Endodermal cell (in vitro differentiated cells): Measurements from ENCODE around the gene MARCHF10. TPM values are rescaled to one million over a fixed set of nuclear protein-coding genes. Genes with fewer than 3 reads are reported as not detected.

Experiments
- DNase-seq: peaks from one replicate; pipeline ENCODE4 v3.0.0-alpha.2; 2017
- H3K27ac ChIP-seq: 2 replicates; pipeline ENCODE4 v1.5.1; 2013; ENCODE audit warnings: mild to moderate bottlenecking, low read depth, low read length, moderate library complexity
- H3K27me3 ChIP-seq: 2 replicates; pipeline ENCODE4 v1.6.1; 2013; ENCODE audit warnings: mild to moderate bottlenecking, low read length, moderate library complexity; ENCODE audit not compliant: insufficient read depth, control insufficient read depth, poor library complexity, severe bottlenecking
- H3K36me3 ChIP-seq: 2 replicates; pipeline ENCODE4 v1.7.0; 2013; ENCODE audit warnings: mild to moderate bottlenecking, low read length, moderate library complexity; ENCODE audit not compliant: control insufficient read depth, insufficient read depth
- H3K4me1 ChIP-seq: one replicate; pipeline ENCODE4 v1.7.0; 2013; ENCODE audit warnings: low read length; ENCODE audit not compliant: control insufficient read depth, insufficient read depth
- H3K4me3 ChIP-seq: 2 replicates; pipeline ENCODE4 v1.5.1; 2013; ENCODE audit warnings: mild to moderate bottlenecking, low read length, moderate library complexity
- H3K9ac ChIP-seq: 2 replicates; pipeline ENCODE4 v1.6.1; 2013; ENCODE audit warnings: mild to moderate bottlenecking, low read length, moderate library complexity; ENCODE audit not compliant: poor library complexity, severe bottlenecking; ENCODE audit errors: extremely low read depth
- H3K9me3 ChIP-seq: 2 replicates; pipeline ENCODE4 v1.6.1; 2013; ENCODE audit warnings: mild to moderate bottlenecking, low read length, moderate library complexity; ENCODE audit not compliant: control insufficient read depth
- H3K27ac Mint-ChIP-seq: 2 replicates; pipeline ENCODE4 v1.8.0; 2020; ENCODE audit warnings: mixed read lengths
- H3K27me3 Mint-ChIP-seq: 2 replicates; pipeline ENCODE4 v1.8.0; 2021; ENCODE audit warnings: mild to moderate bottlenecking, mixed read lengths; ENCODE audit not compliant: insufficient read depth
- H3K36me3 Mint-ChIP-seq: 2 replicates; pipeline ENCODE4 v1.8.0; 2020; ENCODE audit warnings: low read depth, mixed read lengths
- H3K4me1 Mint-ChIP-seq: 2 replicates; pipeline ENCODE4 v1.8.0; 2020; ENCODE audit warnings: mixed read lengths
- H3K4me3 Mint-ChIP-seq: 2 replicates; pipeline ENCODE4 v1.8.0; 2020; ENCODE audit warnings: mild to moderate bottlenecking, moderate library complexity, mixed read lengths
- H3K9me3 Mint-ChIP-seq: 2 replicates; pipeline ENCODE4 v1.8.0; 2020; ENCODE audit warnings: mild to moderate bottlenecking, mixed read lengths
- CTCF ChIP-seq: fragments of 200-600 bp; sonication (generic); conservative IDR thresholded peaks from 2 replicates; pipeline ENCODE4 v1.5.0; 2021; ENCODE audit warnings: antibody characterized with exemption, mild to moderate bottlenecking
- WGBS, 2 experiments: methylation state at CpG; one replicate each; pipeline versions ENCODE4 v1.1.5 to v1.1.7; 2013; ENCODE audit warnings: missing lambda C conversion rate in 2 of 2, mixed read lengths in 1 of 2; ENCODE audit not compliant: insufficient coverage in 1 of 2, insufficient read length in 1 of 2; 5-methylcytosine and 5-hydroxymethylcytosine counted together
- total RNA-seq, 2 donors: library from RNA; stranded (reverse); fragmentation: NEBNext Ultra II Directional in 1 of 2; extraction: Animal tissue kit (Norgen Biotek cat#: 25700) in 1 of 2; gene quantifications; 2 replicates in 1 of 2; 3 replicates in 1 of 2; pipeline ENCODE4 v1.2.1, GENCODE V29; 2021

The MARCHF10 gene
- total RNA-seq, 2 donors from 2014 or later = 0.57 to 1.7 TPM

- Mint-ChIP-seq H3K36me3 (no peaks in the 10 kb centered on the region), H3K9me3 (no peaks in the 10 kb centered on the region), H3K4me3 (no peak overlapping the region), H3K27me3 (peaks cover 15% of the 10 kb centered on the region), H3K27ac (no peak overlapping the region), H3K4me1 (no peaks in the 10 kb centered on the region)
- Histone ChIP-seq H3K4me1 (no peaks in the 10 kb centered on the region), H3K9ac (no peak overlapping the region), H3K36me3 (no peaks in the 10 kb centered on the region), H3K4me3 (no peak overlapping the region), H3K9me3 (no peaks in the 10 kb centered on the region), H3K27me3 (no peaks in the 10 kb centered on the region), H3K27ac (no peak overlapping the region)
- DNase-seq = peak; percentile 24
- no peak for TF ChIP-seq CTCF
- WGBS, 2 experiments = 92 to 93% methylated on average over 2 of the region's 2 CpGs
Measured at GRCh38 chr17:62760945-62761267, 47.2 kb downstream of the MARCHF10 start.

GRCh38 chr17:62760059-62760944 lies 47.8 kb downstream of the MARCHF10 start:
- no peaks in the 10 kb centered on the region for H3K9me3 ChIP-seq
- no peaks in the 10 kb centered on the region for H3K4me1 ChIP-seq
- H3K4me3 Mint-ChIP-seq = no peak overlapping the region
- no peak overlapping the region for H3K27ac ChIP-seq
- no peaks in the 10 kb centered on the region for H3K9me3 Mint-ChIP-seq
- WGBS, 2 experiments = 84 to 91% methylated on average over 7 to 12 of the region's 12 CpGs
- no peaks in the 10 kb centered on the region for H3K36me3 Mint-ChIP-seq
- no peak overlapping the region for H3K9ac ChIP-seq
- DNase-seq = peak; percentile 12
- H3K27me3 Mint-ChIP-seq = peaks cover 15% of the 10 kb centered on the region
- H3K36me3 ChIP-seq = no peaks in the 10 kb centered on the region
- no peak overlapping the region for H3K27ac Mint-ChIP-seq
- H3K27me3 ChIP-seq = no peaks in the 10 kb centered on the region
- no peak for TF ChIP-seq CTCF
- no peak overlapping the region for H3K4me3 ChIP-seq
- no peaks in the 10 kb centered on the region for H3K4me1 Mint-ChIP-seq

GRCh38 chr17:62757500-62757951 lies 50.6 kb downstream of the MARCHF10 start:
- Histone ChIP-seq H3K27ac (no peak overlapping the region), H3K36me3 (no peaks in the 10 kb centered on the region), H3K27me3 (no peaks in the 10 kb centered on the region), H3K4me1 (no peaks in the 10 kb centered on the region), H3K9ac (no peak overlapping the region), H3K4me3 (no peak overlapping the region), H3K9me3 (no peaks in the 10 kb centered on the region)
- 92 to 95% methylated on average over 4 of the region's 4 CpGs for WGBS, 2 experiments
- Mint-ChIP-seq H3K4me1 (no peaks in the 10 kb centered on the region), H3K4me3 (no peak overlapping the region), H3K27ac (no peak overlapping the region), H3K27me3 (peaks cover 13% of the 10 kb centered on the region), H3K36me3 (no peaks in the 10 kb centered on the region), H3K9me3 (no peaks in the 10 kb centered on the region)
- no peak for TF ChIP-seq CTCF
- DNase-seq = no peak
